Measurements from ENCODE around the gene STRADB.

STRADB gene

DNA sequence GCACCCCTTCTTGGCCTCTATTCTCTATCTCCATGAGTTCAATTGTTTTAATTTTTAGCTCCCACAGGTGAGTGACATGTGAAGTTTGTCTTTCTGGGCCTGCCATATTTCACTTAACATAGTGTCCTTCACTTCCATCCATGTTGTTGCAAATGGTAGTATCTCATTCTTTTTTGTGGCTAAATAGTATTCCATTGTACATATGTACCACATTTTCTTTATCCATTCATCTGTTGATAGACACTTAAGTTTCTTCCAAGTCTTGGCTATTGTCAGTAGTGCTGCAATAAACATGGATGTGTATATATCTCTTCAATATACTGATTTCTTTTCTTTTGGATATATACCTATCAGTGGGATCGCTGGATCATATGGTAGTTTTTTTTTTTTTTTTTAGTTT, 9.0 kb downstream of the STRADB start:
- TF ChIP-seq EZH2phosphoT487 (conservative IDR thresholded peaks at IDR 0.05; ENCODE audit: low read length) = no peak
- TF ChIP-seq, protein P1, sequence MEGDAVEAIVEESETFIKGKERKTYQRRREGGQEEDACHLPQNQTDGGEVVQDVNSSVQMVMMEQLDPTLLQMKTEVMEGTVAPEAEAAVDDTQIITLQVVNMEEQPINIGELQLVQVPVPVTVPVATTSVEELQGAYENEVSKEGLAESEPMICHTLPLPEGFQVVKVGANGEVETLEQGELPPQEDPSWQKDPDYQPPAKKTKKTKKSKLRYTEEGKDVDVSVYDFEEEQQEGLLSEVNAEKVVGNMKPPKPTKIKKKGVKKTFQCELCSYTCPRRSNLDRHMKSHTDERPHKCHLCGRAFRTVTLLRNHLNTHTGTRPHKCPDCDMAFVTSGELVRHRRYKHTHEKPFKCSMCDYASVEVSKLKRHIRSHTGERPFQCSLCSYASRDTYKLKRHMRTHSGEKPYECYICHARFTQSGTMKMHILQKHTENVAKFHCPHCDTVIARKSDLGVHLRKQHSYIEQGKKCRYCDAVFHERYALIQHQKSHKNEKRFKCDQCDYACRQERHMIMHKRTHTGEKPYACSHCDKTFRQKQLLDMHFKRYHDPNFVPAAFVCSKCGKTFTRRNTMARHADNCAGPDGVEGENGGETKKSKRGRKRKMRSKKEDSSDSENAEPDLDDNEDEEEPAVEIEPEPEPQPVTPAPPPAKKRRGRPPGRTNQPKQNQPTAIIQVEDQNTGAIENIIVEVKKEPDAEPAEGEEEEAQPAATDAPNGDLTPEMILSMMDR (IDR thresholded peaks at IDR 0.05; ENCODE audit: insufficient read depth, low read length, poor library complexity, severe bottlenecking) = no peak

DNA sequence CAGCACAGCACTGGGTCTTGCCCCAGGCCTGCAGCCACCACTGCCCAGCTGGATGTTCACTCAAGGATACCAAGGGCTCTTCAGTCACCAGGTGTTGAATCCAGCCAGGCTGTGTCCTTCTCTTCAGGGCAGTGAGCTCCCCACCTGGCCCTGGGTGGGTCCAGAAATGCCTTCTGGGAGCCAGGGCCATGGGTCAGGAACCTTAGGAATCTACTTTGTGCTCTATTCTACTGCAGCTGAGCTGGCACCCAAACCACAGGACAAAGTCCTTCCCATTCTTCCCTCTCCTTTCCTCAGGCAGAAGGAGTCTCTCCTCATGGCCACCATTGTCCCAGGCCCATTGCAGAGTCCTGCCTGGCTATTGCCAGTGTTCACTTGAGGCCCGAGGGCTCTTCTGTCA, 13.0 kb downstream of the STRADB start:
- H3K9ac ChIP-seq (ENCODE audit: low read length) = no peak overlapping the region
- no peak overlapping the region for H3K4me3 ChIP-seq (ENCODE audit: insufficient read depth, low read length, poor library complexity, severe bottlenecking)
- H3K9me3 ChIP-seq (ENCODE audit: insufficient read depth, low read length) = peaks cover 6% of the 10 kb centered on the region; the same call in 1 of the 2 replicates
- TF ChIP-seq, protein P1 (IDR thresholded peaks at IDR 0.05; ENCODE audit: insufficient read depth, low read length, poor library complexity, severe bottlenecking) = no peak
- no peak for TF ChIP-seq EZH2phosphoT487 (conservative IDR thresholded peaks at IDR 0.05; ENCODE audit: low read length)
- no peaks in the 10 kb centered on the region for H3K9me2 ChIP-seq (replicated peaks; ENCODE audit: insufficient read depth, low read length)
- no peak overlapping the region for H3K27ac ChIP-seq (ENCODE audit: low read depth, low read length)
- no peaks in the 10 kb centered on the region for H3K27me3 ChIP-seq (ENCODE audit: low read length)
- no peaks in the 10 kb centered on the region for H4K20me1 ChIP-seq (ENCODE audit: low read depth, low read length)
- H3K79me2 ChIP-seq (ENCODE audit: insufficient read depth, low read length) = no peaks in the 10 kb centered on the region
- H3F3A ChIP-seq (ENCODE audit: insufficient read depth) = no peaks in the 10 kb centered on the region
- H2AFZ ChIP-seq (ENCODE audit: low read depth, low read length, severe bottlenecking) = no peak overlapping the region
- no peak overlapping the region for H3K4me2 ChIP-seq (ENCODE audit: low read depth, low read length, poor library complexity, severe bottlenecking)
- no peaks in the 10 kb centered on the region for H3K36me3 ChIP-seq (ENCODE audit: low read length)

More for the DNA sequence above, 9.0 kb downstream of the STRADB start:
- H3K36me3 ChIP-seq (ENCODE audit: low read length) = no peaks in the 10 kb centered on the region
- no peak overlapping the region for H3K9ac ChIP-seq (ENCODE audit: low read length)
- no peak overlapping the region for H2AFZ ChIP-seq (ENCODE audit: low read depth, low read length, severe bottlenecking)
- no peaks in the 10 kb centered on the region for H4K20me1 ChIP-seq (ENCODE audit: low read depth, low read length)
- no peak overlapping the region for H3K27ac ChIP-seq (ENCODE audit: low read depth, low read length)
- H3K27me3 ChIP-seq (ENCODE audit: low read length) = no peaks in the 10 kb centered on the region
- H3K79me2 ChIP-seq (ENCODE audit: insufficient read depth, low read length) = no peaks in the 10 kb centered on the region
- H3K9me3 ChIP-seq (ENCODE audit: insufficient read depth, low read length) = peaks cover 6% of the 10 kb centered on the region; the same call in 1 of the 2 replicates
- H3K4me3 ChIP-seq (ENCODE audit: insufficient read depth, low read length, poor library complexity, severe bottlenecking) = no peak overlapping the region
- no peak overlapping the region for H3K4me2 ChIP-seq (ENCODE audit: low read depth, low read length, poor library complexity, severe bottlenecking)
- no peaks in the 10 kb centered on the region for H3F3A ChIP-seq (ENCODE audit: insufficient read depth)
- H3K9me2 ChIP-seq (replicated peaks; ENCODE audit: insufficient read depth, low read length) = no peaks in the 10 kb centered on the region

DNA sequence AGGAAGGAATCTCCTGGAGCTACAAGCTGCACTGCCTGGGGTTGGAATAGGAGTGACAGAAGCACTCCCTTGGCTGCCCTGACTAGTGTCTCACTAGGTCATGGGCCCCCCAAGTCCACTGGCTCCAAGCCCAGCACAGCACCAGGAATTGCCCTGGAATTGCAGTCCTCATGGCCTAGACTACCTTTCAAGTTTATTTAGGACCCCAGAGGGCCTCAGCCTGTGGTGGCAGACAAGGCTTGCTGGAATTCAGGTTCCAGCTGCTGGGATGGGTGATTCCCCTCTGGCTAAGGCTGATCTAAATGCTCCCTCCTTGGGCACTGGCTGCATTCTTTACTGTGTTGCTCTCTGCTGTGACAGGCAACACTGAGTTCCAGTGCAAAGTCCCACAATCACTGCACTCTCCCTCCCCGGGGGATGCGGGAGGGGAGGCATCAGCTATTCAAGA, 14.0 kb downstream of the STRADB start:
- H4K20me1 ChIP-seq (ENCODE audit: low read depth, low read length) = no peaks in the 10 kb centered on the region
- no peaks in the 10 kb centered on the region for H3K9me2 ChIP-seq (replicated peaks; ENCODE audit: insufficient read depth, low read length)
- TF ChIP-seq, protein P1 (IDR thresholded peaks at IDR 0.05; ENCODE audit: insufficient read depth, low read length, poor library complexity, severe bottlenecking) = no peak
- no peak for TF ChIP-seq EZH2phosphoT487 (conservative IDR thresholded peaks at IDR 0.05; ENCODE audit: low read length)
- no peak overlapping the region for H3K27ac ChIP-seq (ENCODE audit: low read depth, low read length)
- H3K36me3 ChIP-seq (ENCODE audit: low read length) = no peaks in the 10 kb centered on the region
- no peaks in the 10 kb centered on the region for H3F3A ChIP-seq (ENCODE audit: insufficient read depth)
- no peak overlapping the region for H3K9ac ChIP-seq (ENCODE audit: low read length)
- no peaks in the 10 kb centered on the region for H3K79me2 ChIP-seq (ENCODE audit: insufficient read depth, low read length)
- no peak overlapping the region for H3K4me2 ChIP-seq (ENCODE audit: low read depth, low read length, poor library complexity, severe bottlenecking)
- H3K4me3 ChIP-seq (ENCODE audit: insufficient read depth, low read length, poor library complexity, severe bottlenecking) = no peak overlapping the region
- no peaks in the 10 kb centered on the region for H3K27me3 ChIP-seq (ENCODE audit: low read length)
- H3K9me3 ChIP-seq (ENCODE audit: insufficient read depth, low read length) = peaks cover 6% of the 10 kb centered on the region; the same call in 1 of the 2 replicates
- no peak overlapping the region for H2AFZ ChIP-seq (ENCODE audit: low read depth, low read length, severe bottlenecking)

All from SU-DHL-6 (cell line).